22Rv1 (cell line): Measurements from ENCODE around the gene FHL1.
"Not testable (repeated sequence)": the region's sequence is repeated elsewhere in the genome, so short reads cannot be mapped to it uniquely, and the experiment has no call there.

Experiments used
- H3K27ac ChIP-seq: fragments of 450-650 bp; 2 replicates; pipeline ENCODE4 v1.5.1; 2017
- CTCF ChIP-seq: fragments of 450-650 bp; IDR thresholded peaks from 2 replicates; pipeline ENCODE4 v1.5.1; 2017; ENCODE audit warnings: mild to moderate bottlenecking
- ZFX ChIP-seq: fragments of 450-650 bp; IDR thresholded peaks from 2 replicates; pipeline ENCODE4 v1.6.1; 2017; ENCODE audit warnings: antibody characterized with exemption, borderline replicate concordance

FHL1 gene

DNA sequence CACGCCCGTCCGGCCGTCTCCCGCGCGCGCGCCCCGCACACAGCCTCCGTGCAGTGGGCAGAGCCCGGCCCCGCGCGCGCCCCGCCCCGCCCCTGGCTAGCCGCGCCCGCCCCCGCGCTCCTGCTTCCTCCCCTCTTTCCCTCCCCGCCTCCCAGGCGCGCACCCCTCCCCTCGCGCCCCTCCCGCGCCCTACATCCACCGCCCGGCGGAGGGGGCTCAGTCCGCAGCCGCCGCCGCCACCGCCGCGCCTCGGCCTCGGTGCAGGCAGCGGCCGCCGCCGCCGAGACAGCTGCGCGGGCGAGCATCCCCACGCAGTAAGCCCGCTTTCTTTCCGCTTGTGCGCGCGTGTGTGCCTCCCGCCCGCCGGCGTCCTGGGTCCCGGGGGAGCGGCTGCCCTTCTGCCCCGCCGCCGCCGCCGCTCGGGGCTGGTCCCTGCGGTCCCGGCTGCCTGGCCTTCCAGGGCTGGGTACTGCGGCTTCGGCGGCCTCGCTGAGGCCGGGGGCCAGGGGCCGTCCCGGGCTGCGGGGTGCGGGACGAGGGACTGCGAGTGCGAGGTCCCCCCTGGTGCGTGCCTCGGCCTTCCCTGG, at the start of gene FHL1:
Gene FHL1 (plus strand): TSS at position 219 of the 587 bp plus-strand sequence.
- H3K27ac ChIP-seq: no peak within 1 kb of the TSS
- TF ChIP-seq CTCF (no peak), ZFX (no peak)

DNA sequence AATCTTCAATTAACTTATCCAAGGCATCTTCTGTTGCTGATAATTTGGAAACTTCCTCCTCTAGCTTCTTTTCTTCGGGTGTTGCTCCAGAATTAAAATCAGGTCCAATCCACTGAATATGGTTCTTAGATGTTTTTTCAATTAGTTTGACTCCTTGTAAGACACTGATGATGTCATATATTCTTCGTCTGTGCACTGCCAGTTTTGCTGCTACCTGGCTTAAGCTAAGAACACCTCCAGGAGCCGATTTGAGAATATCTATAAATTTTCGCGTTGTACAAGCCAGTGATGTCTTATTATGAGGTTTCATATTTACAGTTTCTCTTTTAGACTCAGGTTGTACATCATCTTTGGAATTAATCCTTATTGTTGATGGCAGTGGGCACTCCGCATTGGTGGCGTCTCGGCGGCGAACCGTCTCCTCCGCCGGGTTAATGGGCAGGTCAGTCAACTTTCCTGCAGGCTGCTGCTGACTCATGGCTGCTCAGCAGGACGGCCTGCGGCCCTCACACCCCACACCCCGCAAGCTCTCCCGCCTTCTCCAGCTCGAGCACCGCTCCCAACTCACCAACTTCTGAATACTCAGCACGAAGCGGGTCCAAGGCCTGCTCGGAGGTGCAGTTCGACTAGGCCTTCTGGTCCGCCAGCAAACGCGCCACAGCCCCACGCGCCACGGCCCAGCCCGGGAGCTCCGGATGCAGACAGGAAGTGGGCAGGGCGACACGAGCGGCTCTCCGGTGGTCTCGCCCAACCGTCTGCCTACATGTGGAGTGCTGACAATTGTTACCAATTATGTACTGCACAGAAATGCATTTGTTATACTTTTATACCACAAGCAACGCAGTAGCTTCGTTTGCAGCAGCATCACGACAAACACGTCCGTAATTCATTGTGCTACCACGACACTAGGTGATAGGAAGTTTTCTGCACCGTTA, 49.2 kb upstream of the FHL1 start:
- no peak for TF ChIP-seq ZFX
- TF ChIP-seq CTCF: no peak
- no peak overlapping the region for H3K27ac ChIP-seq

DNA sequence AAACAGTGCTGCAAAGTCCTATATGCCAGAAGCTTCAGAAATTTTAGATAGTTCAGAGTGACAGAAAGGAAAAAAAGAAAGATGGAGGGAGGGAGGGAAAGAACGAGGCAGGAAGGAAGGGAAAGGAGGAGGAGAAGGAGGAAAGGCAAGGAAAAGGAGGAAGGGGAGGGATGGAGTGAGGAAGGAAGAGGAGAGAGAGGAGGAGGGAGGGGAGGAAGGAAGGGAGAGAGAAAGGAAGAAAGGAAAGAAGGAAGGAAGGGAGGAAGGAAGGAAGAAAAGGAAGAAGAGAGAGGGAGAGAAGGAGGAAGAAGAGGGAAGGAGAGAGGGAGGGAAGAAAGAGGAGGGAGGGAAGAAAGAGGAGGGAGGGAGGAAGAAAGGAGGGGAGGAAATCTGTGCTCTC, 42.4 kb upstream of the FHL1 start:
- H3K27ac ChIP-seq: no peak overlapping the region
- TF ChIP-seq CTCF (no peak), ZFX (no peak)

DNA sequence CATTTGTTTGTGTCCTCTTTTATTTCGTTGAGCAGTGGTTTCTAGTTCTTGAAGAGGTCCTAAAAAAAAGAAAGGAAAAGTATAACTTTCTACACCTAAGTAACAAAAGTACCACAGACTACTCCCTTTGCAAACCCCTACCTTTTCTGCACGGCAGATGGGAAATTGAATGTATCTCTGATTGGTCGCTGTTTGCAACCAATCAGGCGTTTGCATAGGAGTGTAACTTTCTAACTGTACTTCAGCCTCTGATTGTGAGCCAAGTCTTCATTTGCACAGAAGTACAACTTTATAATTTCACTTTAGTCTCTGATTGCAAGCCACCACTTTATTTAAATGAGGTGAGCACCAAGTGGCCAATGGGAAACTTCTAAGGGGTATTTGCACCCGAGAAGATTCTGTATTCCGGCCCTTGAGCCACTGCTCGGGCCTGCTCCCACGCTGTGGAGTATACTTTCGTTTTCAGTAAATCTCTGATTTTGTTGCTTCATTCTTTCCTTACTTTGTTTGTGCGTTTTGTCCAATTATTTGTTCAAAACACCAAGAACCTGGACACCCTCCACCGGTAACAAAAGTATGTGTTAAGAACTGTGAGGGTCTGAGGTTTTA, 40.3 kb upstream of the FHL1 start:
- TF ChIP-seq CTCF (no peak), ZFX (no peak)
- H3K27ac ChIP-seq: no peak overlapping the region

- H3K27ac ChIP-seq: not testable (repeated sequence)
These were observed 38.4 kb upstream of the FHL1 start for GRCh38 chrX:136108905-136109304.

DNA sequence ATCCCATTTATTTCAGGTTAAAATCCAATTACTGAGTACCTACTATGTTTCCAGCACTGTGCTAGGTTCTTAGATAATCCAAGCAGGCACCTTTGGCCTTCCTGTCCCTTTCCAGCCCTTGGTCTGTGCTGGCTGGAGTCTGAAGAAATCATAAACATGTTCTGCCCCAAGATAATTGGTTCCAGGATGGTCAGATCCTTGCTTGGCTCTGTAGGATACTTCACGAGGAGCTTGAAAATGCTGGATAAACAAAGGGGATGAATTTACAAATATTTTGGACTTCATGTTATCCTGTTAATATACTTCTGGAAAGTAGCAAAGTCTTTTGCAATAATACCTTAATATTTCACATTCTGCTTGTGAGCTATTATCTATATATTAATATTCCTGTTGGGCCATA, 35.0 kb upstream of the FHL1 start:
- no peak overlapping the region for H3K27ac ChIP-seq
- TF ChIP-seq ZFX (no peak), CTCF (no peak)

DNA sequence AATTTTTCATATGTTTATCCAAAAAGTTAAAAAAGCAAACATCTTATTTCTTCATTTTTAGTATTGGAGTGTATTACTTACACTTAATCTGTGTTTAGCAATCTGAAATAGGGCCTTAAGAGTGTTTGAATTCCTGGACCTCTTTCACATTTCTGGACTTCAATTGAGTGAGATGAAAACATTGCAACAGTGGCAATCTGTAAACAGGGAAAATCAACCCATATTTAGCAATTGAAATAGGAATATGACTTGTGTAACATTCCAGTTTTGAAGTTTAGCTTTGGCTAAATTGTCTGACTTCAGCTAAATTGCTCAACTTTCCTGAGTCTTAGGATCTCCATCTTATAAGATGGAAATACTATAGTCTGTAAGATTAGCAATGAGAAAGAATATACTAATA, 34.6 kb upstream of the FHL1 start:
- TF ChIP-seq CTCF (no peak), ZFX (no peak)
- H3K27ac ChIP-seq: no peak overlapping the region
